GM12872 (cell line): Measurements from ENCODE around the gene CTSZ.

ENCODE experiments used
- CTCF ChIP-seq: IDR thresholded peaks from 3 replicates; pipeline ENCODE4 v1.5.1; 2011; ENCODE audit warnings: low read depth, mild to moderate bottlenecking, low read length, moderate library complexity; ENCODE audit not compliant: insufficient read depth

The CTSZ gene

GRCh38 chr20:59044796-59045195 is 37.7 kb upstream of the CTSZ start:
- no peak for TF ChIP-seq CTCF

- TF ChIP-seq CTCF, result no peak
Measured at GRCh38 chr20:59044295-59044694, 37.2 kb upstream of the CTSZ start.

- no peak for TF ChIP-seq CTCF
Measured at GRCh38 chr20:59043698-59044097, 36.6 kb upstream of the CTSZ start.

- TF ChIP-seq CTCF, result no peak
Measured at GRCh38 chr20:59042796-59043631, 36.0 kb upstream of the CTSZ start.

- TF ChIP-seq CTCF, result no peak
Measured at GRCh38 chr20:59042151-59042795, 35.2 kb upstream of the CTSZ start, which contains the start of gene PRELID3B. Gene PRELID3B (minus strand): TSS chr20:59042786. CDS start chr20:59042730, 56 bp downstream.

- no peak for TF ChIP-seq CTCF
Measured at GRCh38 chr20:59040667-59041066, 33.6 kb upstream of the CTSZ start.

- TF ChIP-seq CTCF, result no peak
Measured at GRCh38 chr20:59039233-59039632, 32.2 kb upstream of the CTSZ start.
